Liver (tissue), 3 donors: ENCODE results near the gene ABTB2.

Experiments
- ATF3 ChIP-seq: IDR thresholded peaks from 2 replicates; pipeline ENCODE4 v1.6.1; 2016; ENCODE audit warnings: antibody characterized with exemption
- FOXA1 ChIP-seq: IDR thresholded peaks from 2 replicates; pipeline ENCODE4 v1.6.1; 2016; ENCODE audit warnings: antibody characterized with exemption
- HNF4A ChIP-seq, 2 donors: conservative IDR thresholded peaks; 2 replicates each; pipeline ENCODE4 v1.6.1; 2016; ENCODE audit warnings: antibody characterized with exemption in 2 of 2, mild to moderate bottlenecking in 2 of 2
- HNF4G ChIP-seq: IDR thresholded peaks from 2 replicates; pipeline ENCODE4 v1.6.1; 2016; ENCODE audit warnings: antibody characterized with exemption
- RAD21 ChIP-seq, 2 donors: IDR thresholded peaks; 2 replicates each; pipeline ENCODE4 v1.6.1; 2016; ENCODE audit warnings: antibody characterized with exemption in 2 of 2, mild to moderate bottlenecking in 2 of 2
- REST ChIP-seq: IDR thresholded peaks from 2 replicates; pipeline ENCODE4 v1.6.1; 2016; ENCODE audit warnings: antibody characterized with exemption, mild to moderate bottlenecking
- TAF1 ChIP-seq: conservative IDR thresholded peaks from 2 replicates; pipeline ENCODE4 v1.6.1; 2016; ENCODE audit warnings: antibody characterized with exemption, mild to moderate bottlenecking
- TF ChIP-seq, protein P1 (sequence below): fragments of 150-350 bp; IDR thresholded peaks from 2 replicates; pipeline ENCODE4 v1.5.1; 2017; ENCODE audit warnings: improper control_type of control experiment, low read depth, low read length; ENCODE audit not compliant: missing input control
- TF ChIP-seq, protein P2 (sequence below): IDR thresholded peaks from 2 replicates; pipeline ENCODE4 v1.6.1; 2016; ENCODE audit warnings: antibody characterized with exemption
- donor health status: healthy.
- donor health status: healthy.

GRCh38 chr11:34182921-34183685 is 174.7 kb downstream of the ABTB2 start:
- TF ChIP-seq RAD21 (IDR thresholded peaks at IDR 0.05) (no peak), FOXA1 (no peak), TAF1 (no peak), HNF4A (conservative IDR thresholded peaks at IDR 0.05) (no peak), ATF3 (no peak), REST (no peak), HNF4G (no peak)
- TF ChIP-seq, protein P1, sequence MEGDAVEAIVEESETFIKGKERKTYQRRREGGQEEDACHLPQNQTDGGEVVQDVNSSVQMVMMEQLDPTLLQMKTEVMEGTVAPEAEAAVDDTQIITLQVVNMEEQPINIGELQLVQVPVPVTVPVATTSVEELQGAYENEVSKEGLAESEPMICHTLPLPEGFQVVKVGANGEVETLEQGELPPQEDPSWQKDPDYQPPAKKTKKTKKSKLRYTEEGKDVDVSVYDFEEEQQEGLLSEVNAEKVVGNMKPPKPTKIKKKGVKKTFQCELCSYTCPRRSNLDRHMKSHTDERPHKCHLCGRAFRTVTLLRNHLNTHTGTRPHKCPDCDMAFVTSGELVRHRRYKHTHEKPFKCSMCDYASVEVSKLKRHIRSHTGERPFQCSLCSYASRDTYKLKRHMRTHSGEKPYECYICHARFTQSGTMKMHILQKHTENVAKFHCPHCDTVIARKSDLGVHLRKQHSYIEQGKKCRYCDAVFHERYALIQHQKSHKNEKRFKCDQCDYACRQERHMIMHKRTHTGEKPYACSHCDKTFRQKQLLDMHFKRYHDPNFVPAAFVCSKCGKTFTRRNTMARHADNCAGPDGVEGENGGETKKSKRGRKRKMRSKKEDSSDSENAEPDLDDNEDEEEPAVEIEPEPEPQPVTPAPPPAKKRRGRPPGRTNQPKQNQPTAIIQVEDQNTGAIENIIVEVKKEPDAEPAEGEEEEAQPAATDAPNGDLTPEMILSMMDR, result no peak
- TF ChIP-seq, protein P2, sequence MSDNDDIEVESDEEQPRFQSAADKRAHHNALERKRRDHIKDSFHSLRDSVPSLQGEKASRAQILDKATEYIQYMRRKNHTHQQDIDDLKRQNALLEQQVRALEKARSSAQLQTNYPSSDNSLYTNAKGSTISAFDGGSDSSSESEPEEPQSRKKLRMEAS, result no peak
